Epithelial cell of proximal tubule (primary cell): ENCODE data around the gene KCNT2. TPM values are rescaled to one million over a fixed set of nuclear protein-coding genes. Genes with fewer than 3 reads are reported as not detected.

Experiments
- DNase-seq: peaks from one replicate; pipeline ENCODE4 v3.0.0-alpha.2; 2011; ENCODE audit warnings: low read depth
- H3K4me3 ChIP-seq: 2 replicates; pipeline ENCODE4 v1.5.1; 2011; ENCODE audit warnings: low read depth, mild to moderate bottlenecking, low read length
- total RNA-seq: library from RNA; depleted of rRNA; stranded (reverse); fragments of >200 nt; gene quantifications from 2 replicates; pipeline ENCODE4 v1.2.3, GENCODE V29; 2015
- TF ChIP-seq, protein P1 (sequence below): conservative IDR thresholded peaks from 2 replicates; pipeline ENCODE4 v1.5.1; 2012; ENCODE audit warnings: low read depth, mild to moderate bottlenecking, low read length

Gene KCNT2
- total RNA-seq, 1 donor from 2014 or later, result 1.7 TPM

DNA sequence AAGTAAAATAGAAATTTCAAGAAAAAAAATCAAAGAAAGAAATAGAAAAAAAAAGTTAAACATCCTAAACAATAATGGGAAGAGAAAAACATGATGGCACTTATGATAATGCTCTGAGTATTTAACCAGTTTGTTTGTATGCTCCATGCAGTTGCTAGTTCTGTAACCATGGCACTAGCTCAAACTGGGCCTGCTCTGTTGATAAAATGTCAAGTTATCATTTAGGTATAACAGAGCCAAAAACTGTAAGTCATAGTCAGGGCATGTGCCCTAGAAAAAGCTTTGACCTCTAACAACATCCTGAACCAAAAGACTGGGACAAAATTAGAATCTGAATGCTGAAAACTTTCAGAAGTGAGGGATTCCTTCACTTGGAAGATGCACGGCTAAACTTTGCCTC is 148.9 kb downstream of the KCNT2 start:
- TF ChIP-seq, protein P1, sequence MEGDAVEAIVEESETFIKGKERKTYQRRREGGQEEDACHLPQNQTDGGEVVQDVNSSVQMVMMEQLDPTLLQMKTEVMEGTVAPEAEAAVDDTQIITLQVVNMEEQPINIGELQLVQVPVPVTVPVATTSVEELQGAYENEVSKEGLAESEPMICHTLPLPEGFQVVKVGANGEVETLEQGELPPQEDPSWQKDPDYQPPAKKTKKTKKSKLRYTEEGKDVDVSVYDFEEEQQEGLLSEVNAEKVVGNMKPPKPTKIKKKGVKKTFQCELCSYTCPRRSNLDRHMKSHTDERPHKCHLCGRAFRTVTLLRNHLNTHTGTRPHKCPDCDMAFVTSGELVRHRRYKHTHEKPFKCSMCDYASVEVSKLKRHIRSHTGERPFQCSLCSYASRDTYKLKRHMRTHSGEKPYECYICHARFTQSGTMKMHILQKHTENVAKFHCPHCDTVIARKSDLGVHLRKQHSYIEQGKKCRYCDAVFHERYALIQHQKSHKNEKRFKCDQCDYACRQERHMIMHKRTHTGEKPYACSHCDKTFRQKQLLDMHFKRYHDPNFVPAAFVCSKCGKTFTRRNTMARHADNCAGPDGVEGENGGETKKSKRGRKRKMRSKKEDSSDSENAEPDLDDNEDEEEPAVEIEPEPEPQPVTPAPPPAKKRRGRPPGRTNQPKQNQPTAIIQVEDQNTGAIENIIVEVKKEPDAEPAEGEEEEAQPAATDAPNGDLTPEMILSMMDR, result no peak
- DNase-seq, result no peak

GRCh38 chr1:196454792-196455191 is 153.4 kb downstream of the KCNT2 start:
- DNase-seq, result no peak
- H3K4me3 ChIP-seq, result no peak overlapping the region
- TF ChIP-seq, protein P1, result no peak

More for the DNA sequence above, 148.9 kb downstream of the KCNT2 start:
- H3K4me3 ChIP-seq, result no peak overlapping the region

DNA sequence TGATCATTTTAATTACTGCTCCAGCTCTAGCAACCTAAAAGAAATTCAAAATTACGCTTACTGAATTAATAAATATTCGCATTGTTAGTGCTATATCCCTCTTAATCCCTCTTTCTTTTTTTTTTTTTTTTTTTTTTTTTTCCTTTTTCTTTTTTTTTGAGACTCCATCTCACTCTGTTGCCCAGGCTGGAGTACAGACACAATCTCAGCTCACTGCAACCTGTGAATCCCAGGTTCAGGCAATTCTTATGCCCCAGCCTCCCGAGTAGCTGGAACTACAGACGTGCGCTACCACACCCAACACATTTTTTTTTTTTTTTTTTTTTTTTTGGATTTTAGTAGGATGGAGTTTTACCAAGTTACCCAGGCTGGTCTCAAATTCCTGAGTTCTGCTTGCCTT is 157.1 kb downstream of the KCNT2 start:
- no peak overlapping the region for H3K4me3 ChIP-seq
- TF ChIP-seq, protein P1, result no peak
- DNase-seq, result no peak

DNA sequence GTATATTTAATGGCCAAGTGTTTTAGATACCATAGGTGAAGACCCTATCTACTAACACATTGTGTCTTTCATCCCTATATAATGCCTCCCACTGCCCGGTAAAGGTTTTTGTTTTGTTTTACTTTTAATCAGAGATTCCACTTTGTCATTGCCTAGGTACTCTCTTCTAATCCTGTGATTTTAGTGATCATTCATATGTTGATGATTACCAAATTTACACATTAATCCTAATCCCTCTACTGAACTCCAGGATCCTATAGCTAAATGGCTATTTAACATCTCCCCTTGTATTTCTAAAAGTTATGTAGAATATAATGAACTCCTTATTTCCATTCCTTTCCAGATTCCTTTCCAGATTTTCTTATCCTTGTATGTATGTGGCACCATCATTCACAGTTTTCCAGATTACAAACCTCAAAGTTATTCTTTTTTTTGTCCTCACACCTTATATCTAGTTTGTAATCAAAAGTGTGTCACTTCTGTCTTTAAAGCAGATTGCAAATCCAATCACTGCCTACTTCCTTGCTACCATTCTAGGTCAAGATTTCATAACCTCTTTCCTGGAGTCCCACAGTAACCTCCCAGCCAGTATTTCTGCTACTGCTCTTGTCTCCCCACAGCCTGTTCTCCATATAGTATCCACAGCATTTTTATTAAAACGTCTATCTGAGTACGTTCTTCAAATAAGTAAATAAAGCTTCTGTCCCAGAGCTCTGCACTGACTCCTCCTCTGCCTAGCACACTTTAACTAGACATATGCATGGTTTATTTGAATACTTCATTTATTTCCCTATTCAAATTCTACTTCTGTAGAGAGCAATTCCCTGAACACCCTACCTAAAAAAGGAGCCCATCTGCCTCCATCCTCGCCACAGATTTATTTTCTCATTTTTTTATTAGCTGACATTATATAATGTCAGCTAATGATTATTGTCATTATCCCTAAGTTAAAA is 157.8 kb downstream of the KCNT2 start:
- TF ChIP-seq, protein P1, result no peak
- H3K4me3 ChIP-seq, result no peak overlapping the region
- no peak for DNase-seq

DNA sequence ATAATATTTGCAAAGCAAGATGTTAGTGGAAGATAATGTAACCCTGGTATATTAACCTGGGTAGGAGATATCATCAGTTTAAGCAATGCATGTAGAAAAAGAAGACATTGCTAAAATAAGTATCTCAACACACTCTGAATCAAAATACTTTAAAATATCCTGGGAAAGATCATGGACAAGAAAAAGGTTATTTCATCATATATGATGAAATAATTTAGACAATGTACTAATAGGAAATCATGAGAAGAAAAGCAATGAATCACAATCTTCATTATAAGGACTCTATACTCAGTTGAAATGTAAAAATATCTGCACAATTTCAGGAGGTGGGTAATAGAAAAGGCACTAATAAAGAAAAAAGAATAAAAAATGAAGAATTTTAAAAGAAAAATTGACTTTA is 158.8 kb downstream of the KCNT2 start:
- TF ChIP-seq, protein P1, result no peak
- no peak overlapping the region for H3K4me3 ChIP-seq
- no peak for DNase-seq

DNA sequence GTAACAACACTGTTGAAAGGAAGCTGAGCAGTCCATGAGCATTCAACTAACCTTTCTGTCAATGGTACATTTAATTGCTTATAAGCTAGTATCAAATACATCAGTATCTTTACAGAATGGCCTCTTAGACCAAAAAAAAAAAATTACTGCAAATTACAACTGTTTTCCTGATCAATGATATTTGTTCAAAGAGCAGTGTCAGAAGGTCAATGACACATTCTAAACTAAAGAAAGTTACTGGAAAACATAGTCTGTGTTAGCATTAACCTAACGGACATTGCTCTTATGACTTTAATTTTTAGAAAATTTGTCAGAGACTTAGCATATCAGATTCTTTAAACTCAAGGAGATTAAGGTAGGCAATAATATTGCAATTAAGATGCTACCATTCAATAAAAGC is 162.5 kb downstream of the KCNT2 start:
- TF ChIP-seq, protein P1, result no peak
- DNase-seq, result no peak
- no peak overlapping the region for H3K4me3 ChIP-seq

GRCh38 chr1:196444634-196445033 is 163.6 kb downstream of the KCNT2 start:
- DNase-seq, result no peak

More at GRCh38 chr1:196444634-196445033, 163.6 kb downstream of the KCNT2 start:
- no peak overlapping the region for H3K4me3 ChIP-seq
- TF ChIP-seq, protein P1, result no peak
